ENCODE measurements around the gene RAD51B. TPM values are rescaled to one million over a fixed set of nuclear protein-coding genes. Genes with fewer than 3 reads are reported as not detected.

Gene RAD51B
- total RNA-seq, 1 experiment from 2014 or later, result 16.7 TPM

- H3K4me1 ChIP-seq (ENCODE audit: insufficient read depth, low read length), result no peaks in the 10 kb centered on the region; the same call in 1 of the 2 replicates
- H4K20me1 ChIP-seq (ENCODE audit: control insufficient read depth, insufficient read depth, insufficient read length), result no peaks in the 10 kb centered on the region
- H3K14ac ChIP-seq (ENCODE audit: insufficient read depth, low read length), result no peak overlapping the region
- H2BK20ac ChIP-seq (ENCODE audit: low read depth, low read length, poor library complexity, severe bottlenecking), result no peak overlapping the region
- H3K27ac Mint-ChIP-seq, result no peak overlapping the region
- H4K5ac ChIP-seq (ENCODE audit: insufficient read length, low read depth, low read length), result no peak overlapping the region
- H2BK5ac ChIP-seq (ENCODE audit: insufficient read length, low read length), result no peak overlapping the region
- TF ChIP-seq, protein P1, sequence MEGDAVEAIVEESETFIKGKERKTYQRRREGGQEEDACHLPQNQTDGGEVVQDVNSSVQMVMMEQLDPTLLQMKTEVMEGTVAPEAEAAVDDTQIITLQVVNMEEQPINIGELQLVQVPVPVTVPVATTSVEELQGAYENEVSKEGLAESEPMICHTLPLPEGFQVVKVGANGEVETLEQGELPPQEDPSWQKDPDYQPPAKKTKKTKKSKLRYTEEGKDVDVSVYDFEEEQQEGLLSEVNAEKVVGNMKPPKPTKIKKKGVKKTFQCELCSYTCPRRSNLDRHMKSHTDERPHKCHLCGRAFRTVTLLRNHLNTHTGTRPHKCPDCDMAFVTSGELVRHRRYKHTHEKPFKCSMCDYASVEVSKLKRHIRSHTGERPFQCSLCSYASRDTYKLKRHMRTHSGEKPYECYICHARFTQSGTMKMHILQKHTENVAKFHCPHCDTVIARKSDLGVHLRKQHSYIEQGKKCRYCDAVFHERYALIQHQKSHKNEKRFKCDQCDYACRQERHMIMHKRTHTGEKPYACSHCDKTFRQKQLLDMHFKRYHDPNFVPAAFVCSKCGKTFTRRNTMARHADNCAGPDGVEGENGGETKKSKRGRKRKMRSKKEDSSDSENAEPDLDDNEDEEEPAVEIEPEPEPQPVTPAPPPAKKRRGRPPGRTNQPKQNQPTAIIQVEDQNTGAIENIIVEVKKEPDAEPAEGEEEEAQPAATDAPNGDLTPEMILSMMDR (conservative IDR thresholded peaks at IDR 0.05), result no peak
- no peak overlapping the region for H3K18ac ChIP-seq (ENCODE audit: insufficient read length, low read depth, low read length)
- no peaks in the 10 kb centered on the region for H3K27me3 Mint-ChIP-seq (ENCODE audit: low read depth)
- no peak overlapping the region for H3K4ac ChIP-seq (ENCODE audit: low read depth, low read length)
- H2AK5ac ChIP-seq (ENCODE audit: insufficient read length, low read length), result no peak overlapping the region
- no peak overlapping the region for H3K4me2 ChIP-seq (ENCODE audit: insufficient read depth, insufficient read length, low read length)
- H3K9ac ChIP-seq (ENCODE audit: extremely low read depth, insufficient read length, low read length), result no peak overlapping the region
- H2BK12ac ChIP-seq (ENCODE audit: insufficient read length, low read depth, low read length), result no peak overlapping the region
- H3K9me3 ChIP-seq (ENCODE audit: control insufficient read depth, low read depth, low read length), result no peaks in the 10 kb centered on the region
- H2BK15ac ChIP-seq (ENCODE audit: low read depth, low read length), result no peak overlapping the region
- no peak overlapping the region for H4K8ac ChIP-seq (replicated peaks; ENCODE audit: insufficient read length, low read depth, low read length)
- H3K9me3 Mint-ChIP-seq, result no peaks in the 10 kb centered on the region
- no peak overlapping the region for H3T11ph ChIP-seq (ENCODE audit: low read length)
- no peaks in the 10 kb centered on the region; a peak in 1 of 7 replicates for H3K36me3 Mint-ChIP-seq (ENCODE audit: insufficient read depth in 1 of 3, low read depth in 3 of 3)
- H3K23me2 ChIP-seq (ENCODE audit: insufficient read length, low read depth, low read length, poor library complexity, severe bottlenecking), result no peaks in the 10 kb centered on the region
- H3K27me3 ChIP-seq (ENCODE audit: insufficient read depth, low read length), result no peaks in the 10 kb centered on the region
- no peak for DNase-seq
- no peak overlapping the region for H3K56ac ChIP-seq (ENCODE audit: insufficient read length, low read depth, low read length)
- no peak overlapping the region for H2BK120ac ChIP-seq (ENCODE audit: low read depth, low read length, poor library complexity, severe bottlenecking)
- no peak overlapping the region for H3K4me3 Mint-ChIP-seq
- no peaks in the 10 kb centered on the region for H3K79me1 ChIP-seq (ENCODE audit: insufficient read depth, low read depth, low read length, poor library complexity, severe bottlenecking)
- H3K79me2 ChIP-seq (ENCODE audit: insufficient read depth, low read length), result no peaks in the 10 kb centered on the region
- no peak overlapping the region for H3K27ac ChIP-seq (ENCODE audit: insufficient read length, low read depth, low read length)
- H4K91ac ChIP-seq (ENCODE audit: insufficient read length, low read depth, low read length), result no peak overlapping the region
- no peak overlapping the region for H3K23ac ChIP-seq (ENCODE audit: insufficient read length, low read depth, low read length)
- H3K4me1 Mint-ChIP-seq, result peaks cover 13 to 16% of the 10 kb centered on the region in 2 experiments
- no peak overlapping the region for H2AFZ ChIP-seq (ENCODE audit: low read length)
Measured at GRCh38 chr14:68463705-68464374, 644.3 kb downstream of the RAD51B start.
